ENCODE results near the gene CTSO. TPM values are rescaled to one million over a fixed set of nuclear protein-coding genes. Genes with fewer than 3 reads are reported as not detected.

The CTSO gene
- total and polyA plus RNA-seq, 2 experiments from 2014 or later: 0.44 to 0.83 TPM

DNA sequence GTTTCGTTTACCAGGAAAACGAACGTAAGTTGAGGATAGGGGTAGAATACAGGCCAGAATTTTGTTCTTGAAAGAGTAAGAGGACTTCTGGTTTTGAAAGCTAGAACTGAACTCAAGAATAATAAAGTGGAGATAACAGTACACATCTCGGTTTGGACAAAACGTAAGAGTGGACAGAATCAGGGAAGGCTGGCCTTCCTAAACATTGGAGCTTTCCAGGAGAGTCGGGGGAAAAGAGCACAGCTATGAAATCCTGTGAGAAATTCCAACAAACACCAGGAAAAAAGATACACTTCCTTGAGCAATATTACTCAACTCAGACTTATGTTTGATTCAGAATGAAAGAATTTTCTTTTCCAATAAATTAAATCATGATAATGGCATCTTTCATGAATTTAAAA lies 1.2 kb downstream of the CTSO start (continued):
- TF ChIP-seq, protein P1, sequence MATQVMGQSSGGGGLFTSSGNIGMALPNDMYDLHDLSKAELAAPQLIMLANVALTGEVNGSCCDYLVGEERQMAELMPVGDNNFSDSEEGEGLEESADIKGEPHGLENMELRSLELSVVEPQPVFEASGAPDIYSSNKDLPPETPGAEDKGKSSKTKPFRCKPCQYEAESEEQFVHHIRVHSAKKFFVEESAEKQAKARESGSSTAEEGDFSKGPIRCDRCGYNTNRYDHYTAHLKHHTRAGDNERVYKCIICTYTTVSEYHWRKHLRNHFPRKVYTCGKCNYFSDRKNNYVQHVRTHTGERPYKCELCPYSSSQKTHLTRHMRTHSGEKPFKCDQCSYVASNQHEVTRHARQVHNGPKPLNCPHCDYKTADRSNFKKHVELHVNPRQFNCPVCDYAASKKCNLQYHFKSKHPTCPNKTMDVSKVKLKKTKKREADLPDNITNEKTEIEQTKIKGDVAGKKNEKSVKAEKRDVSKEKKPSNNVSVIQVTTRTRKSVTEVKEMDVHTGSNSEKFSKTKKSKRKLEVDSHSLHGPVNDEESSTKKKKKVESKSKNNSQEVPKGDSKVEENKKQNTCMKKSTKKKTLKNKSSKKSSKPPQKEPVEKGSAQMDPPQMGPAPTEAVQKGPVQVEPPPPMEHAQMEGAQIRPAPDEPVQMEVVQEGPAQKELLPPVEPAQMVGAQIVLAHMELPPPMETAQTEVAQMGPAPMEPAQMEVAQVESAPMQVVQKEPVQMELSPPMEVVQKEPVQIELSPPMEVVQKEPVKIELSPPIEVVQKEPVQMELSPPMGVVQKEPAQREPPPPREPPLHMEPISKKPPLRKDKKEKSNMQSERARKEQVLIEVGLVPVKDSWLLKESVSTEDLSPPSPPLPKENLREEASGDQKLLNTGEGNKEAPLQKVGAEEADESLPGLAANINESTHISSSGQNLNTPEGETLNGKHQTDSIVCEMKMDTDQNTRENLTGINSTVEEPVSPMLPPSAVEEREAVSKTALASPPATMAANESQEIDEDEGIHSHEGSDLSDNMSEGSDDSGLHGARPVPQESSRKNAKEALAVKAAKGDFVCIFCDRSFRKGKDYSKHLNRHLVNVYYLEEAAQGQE (IDR thresholded peaks at IDR 0.05; ENCODE audit: unreplicated experiment): no peak
- no peak for TF ChIP-seq STAT1 (IDR thresholded peaks at IDR 0.05; ENCODE audit: unreplicated experiment)
- no peak for TF ChIP-seq ZNF331 (CRISPR knock-in tag; IDR thresholded peaks at IDR 0.05; ENCODE audit: low read depth)
- no peak for TF ChIP-seq POLR2AphosphoS5 (IDR thresholded peaks at IDR 0.05; ENCODE audit: low read depth)
- no peak for TF ChIP-seq ZNF114 (CRISPR knock-in tag; IDR thresholded peaks at IDR 0.05)
- no peak for TF ChIP-seq EZH2phosphoT487 (IDR thresholded peaks at IDR 0.05; ENCODE audit: unreplicated experiment)
- no peak for TF ChIP-seq JUNB (IDR thresholded peaks at IDR 0.05; ENCODE audit: unreplicated experiment)
- TF ChIP-seq, protein P2, sequence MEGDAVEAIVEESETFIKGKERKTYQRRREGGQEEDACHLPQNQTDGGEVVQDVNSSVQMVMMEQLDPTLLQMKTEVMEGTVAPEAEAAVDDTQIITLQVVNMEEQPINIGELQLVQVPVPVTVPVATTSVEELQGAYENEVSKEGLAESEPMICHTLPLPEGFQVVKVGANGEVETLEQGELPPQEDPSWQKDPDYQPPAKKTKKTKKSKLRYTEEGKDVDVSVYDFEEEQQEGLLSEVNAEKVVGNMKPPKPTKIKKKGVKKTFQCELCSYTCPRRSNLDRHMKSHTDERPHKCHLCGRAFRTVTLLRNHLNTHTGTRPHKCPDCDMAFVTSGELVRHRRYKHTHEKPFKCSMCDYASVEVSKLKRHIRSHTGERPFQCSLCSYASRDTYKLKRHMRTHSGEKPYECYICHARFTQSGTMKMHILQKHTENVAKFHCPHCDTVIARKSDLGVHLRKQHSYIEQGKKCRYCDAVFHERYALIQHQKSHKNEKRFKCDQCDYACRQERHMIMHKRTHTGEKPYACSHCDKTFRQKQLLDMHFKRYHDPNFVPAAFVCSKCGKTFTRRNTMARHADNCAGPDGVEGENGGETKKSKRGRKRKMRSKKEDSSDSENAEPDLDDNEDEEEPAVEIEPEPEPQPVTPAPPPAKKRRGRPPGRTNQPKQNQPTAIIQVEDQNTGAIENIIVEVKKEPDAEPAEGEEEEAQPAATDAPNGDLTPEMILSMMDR (conservative IDR thresholded peaks at IDR 0.05; ENCODE audit: low read depth in 2 of 2): no peak

DNA sequence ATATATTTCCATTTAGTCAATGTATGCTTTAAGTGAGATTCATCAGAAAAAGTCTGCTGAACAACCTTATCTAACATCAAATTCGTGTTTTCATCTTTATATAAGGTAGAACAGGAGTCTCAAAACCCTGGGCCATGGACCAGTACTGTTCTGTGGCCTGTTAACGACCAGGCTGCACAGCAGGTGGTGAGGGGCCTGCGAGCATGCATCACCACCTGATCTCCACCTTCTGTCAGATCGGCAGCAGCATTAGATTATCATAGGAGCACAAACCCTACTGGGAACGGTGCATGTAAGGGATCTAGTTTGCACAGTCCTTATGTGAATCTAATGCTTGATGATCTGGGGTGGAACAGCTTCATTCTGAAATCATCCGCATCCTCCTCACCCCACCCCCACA lies 3.2 kb downstream of the CTSO start:
- Histone ChIP-seq H3K36me3 (ENCODE audit: insufficient read depth) (no peaks in the 10 kb centered on the region), H3K79me2 (replicated peaks; ENCODE audit: insufficient read depth) (no peaks in the 10 kb centered on the region), H3K27me3 (ENCODE audit: insufficient read depth) (no peaks in the 10 kb centered on the region), H3F3A (replicated peaks; ENCODE audit: low read depth) (no peaks in the 10 kb centered on the region), H3K4me3 (no peak overlapping the region), H4K20me1 (replicated peaks; ENCODE audit: insufficient read depth) (no peaks in the 10 kb centered on the region), H2AFZ (no peak overlapping the region), H3K9me2 (ENCODE audit: insufficient read depth) (no peaks in the 10 kb centered on the region), H3K4me2 (no peak overlapping the region), H3K4me1 (ENCODE audit: insufficient read depth) (no peaks in the 10 kb centered on the region), H3K27ac (ENCODE audit: low read depth) (no peak overlapping the region)
- Mint-ChIP-seq H3K36me3 (ENCODE audit: low read depth) (no peaks in the 10 kb centered on the region), H3K27me3 (ENCODE audit: insufficient read depth, low read depth, poor library complexity) (peaks cover 3% of the 10 kb centered on the region), H3K4me1 (no peaks in the 10 kb centered on the region), H3K9me3 (no peaks in the 10 kb centered on the region), H3K4me3 (no peak overlapping the region), H3K27ac (no peak overlapping the region)
- TF ChIP-seq, protein P2 (conservative IDR thresholded peaks at IDR 0.05; ENCODE audit: low read depth in 2 of 2): no peak
- no peak for TF ChIP-seq EZH2 (IDR thresholded peaks at IDR 0.05; ENCODE audit: low read depth, unreplicated experiment)
- ATAC-seq (no peak), DNase-seq (ENCODE audit: low spot score) (peak; percentile 24)

All from GM23338 (cell line).